Suprapubic skin (tissue), 4 donors: Measurements from ENCODE around the gene TANC1. TPM values are rescaled to one million over a fixed set of nuclear protein-coding genes. Genes with fewer than 3 reads are reported as not detected.

Experiments used
- DNase-seq, 2 donors: peaks; one replicate each; pipeline ENCODE4 v3.0.0-alpha.2; 2019; ENCODE audit warnings: low spot score in 2 of 2
- H3K27ac ChIP-seq: fragments of 200-600 bp; sonication (generic); one replicate; pipeline ENCODE4 v1.5.1; 2019
- H3K27me3 ChIP-seq: fragments of 200-600 bp; sonication (generic); one replicate; pipeline ENCODE4 v1.5.1; 2019
- H3K36me3 ChIP-seq: fragments of 200-600 bp; sonication (generic); one replicate; pipeline ENCODE4 v1.5.1; 2019
- H3K4me1 ChIP-seq: fragments of 200-600 bp; sonication (generic); one replicate; pipeline ENCODE4 v1.5.1; 2019
- H3K4me3 ChIP-seq: fragments of 200-600 bp; sonication (generic); one replicate; pipeline ENCODE4 v1.5.1; 2019; ENCODE audit warnings: mild to moderate bottlenecking
- H3K9me3 ChIP-seq: fragments of 200-600 bp; sonication (generic); one replicate; pipeline ENCODE4 v1.5.1; 2019
- EP300 ChIP-seq: sonication (generic); formaldehyde crosslinking; IDR thresholded peaks from one replicate; pipeline ENCODE4 v1.6.1; 2017; ENCODE audit warnings: antibody characterized with exemption
- POLR2A ChIP-seq, 2 donors: fragments of 450-650 bp; IDR thresholded peaks; one replicate each; pipeline ENCODE4 v1.6.1; 2017; ENCODE audit warnings: antibody characterized with exemption in 2 of 2, mild to moderate bottlenecking in 2 of 2, moderate library complexity in 2 of 2
- POLR2AphosphoS5 ChIP-seq, 3 donors: sonication (generic); formaldehyde crosslinking; IDR thresholded peaks; one replicate each; pipeline ENCODE4 v1.6.1; 2017; ENCODE audit warnings: antibody characterized with exemption in 3 of 3
- whole genome bisulfite sequencing: methylation state at CpG from one replicate; pipeline ENCODE4 v1.1.5; 2018; 5-methylcytosine and 5-hydroxymethylcytosine counted together
- total RNA-seq, 4 donors: library from RNA; depleted of rRNA; stranded (reverse); fragments of >200 nt; gene quantifications; one replicate each; pipeline ENCODE4 v1.1.0, GENCODE V29; 2016
- TF ChIP-seq, protein P1 (sequence below), 2 donors: fragments of 200-600 bp in 1 of 2; fragments of 450-650 bp in 1 of 2; sonication (generic) in 1 of 2; IDR thresholded peaks; one replicate each; pipeline ENCODE4 v1.5.1; 2016 to 2019; ENCODE audit warnings: antibody characterized with exemption in 2 of 2, mild to moderate bottlenecking in 1 of 2, moderate library complexity in 1 of 2

Gene TANC1
- total RNA-seq, 4 donors from 2014 or later: 57.6 to 260 (median 88.3) TPM

DNA sequence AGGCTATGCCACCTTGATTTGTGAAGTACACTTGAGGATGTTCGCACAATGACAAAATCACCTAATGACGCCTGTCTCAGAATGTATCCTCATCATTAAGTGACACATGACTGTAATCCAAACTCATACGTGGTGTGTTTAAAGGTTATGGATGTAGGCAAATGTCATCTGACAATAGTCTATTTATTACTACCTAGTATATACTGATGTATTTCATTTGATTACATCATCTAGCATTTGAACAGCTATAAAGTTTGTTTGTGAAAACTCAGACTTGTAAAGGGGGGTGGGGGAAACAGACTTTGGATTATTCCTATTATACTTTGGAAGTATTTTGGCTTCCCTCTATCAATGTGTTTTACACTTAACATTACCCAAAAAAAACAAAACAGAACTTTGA is 129.9 kb downstream of the TANC1 start:
- no peaks in the 10 kb centered on the region for H3K27me3 ChIP-seq
- H3K9me3 ChIP-seq: no peaks in the 10 kb centered on the region
- TF ChIP-seq, protein P1, sequence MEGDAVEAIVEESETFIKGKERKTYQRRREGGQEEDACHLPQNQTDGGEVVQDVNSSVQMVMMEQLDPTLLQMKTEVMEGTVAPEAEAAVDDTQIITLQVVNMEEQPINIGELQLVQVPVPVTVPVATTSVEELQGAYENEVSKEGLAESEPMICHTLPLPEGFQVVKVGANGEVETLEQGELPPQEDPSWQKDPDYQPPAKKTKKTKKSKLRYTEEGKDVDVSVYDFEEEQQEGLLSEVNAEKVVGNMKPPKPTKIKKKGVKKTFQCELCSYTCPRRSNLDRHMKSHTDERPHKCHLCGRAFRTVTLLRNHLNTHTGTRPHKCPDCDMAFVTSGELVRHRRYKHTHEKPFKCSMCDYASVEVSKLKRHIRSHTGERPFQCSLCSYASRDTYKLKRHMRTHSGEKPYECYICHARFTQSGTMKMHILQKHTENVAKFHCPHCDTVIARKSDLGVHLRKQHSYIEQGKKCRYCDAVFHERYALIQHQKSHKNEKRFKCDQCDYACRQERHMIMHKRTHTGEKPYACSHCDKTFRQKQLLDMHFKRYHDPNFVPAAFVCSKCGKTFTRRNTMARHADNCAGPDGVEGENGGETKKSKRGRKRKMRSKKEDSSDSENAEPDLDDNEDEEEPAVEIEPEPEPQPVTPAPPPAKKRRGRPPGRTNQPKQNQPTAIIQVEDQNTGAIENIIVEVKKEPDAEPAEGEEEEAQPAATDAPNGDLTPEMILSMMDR (IDR thresholded peaks at IDR 0.05): no peak
- no peak for TF ChIP-seq POLR2A (IDR thresholded peaks at IDR 0.05)
- TF ChIP-seq EP300: no peak
- no peak for TF ChIP-seq POLR2AphosphoS5 (IDR thresholded peaks at IDR 0.05)
- no peak overlapping the region for H3K27ac ChIP-seq
- 79% methylated on average over 3 of the region's 3 CpGs for WGBS
- H3K36me3 ChIP-seq: no peaks in the 10 kb centered on the region
- no peak overlapping the region for H3K4me3 ChIP-seq
- DNase-seq: no peak
- H3K4me1 ChIP-seq: peaks cover 26% of the 10 kb centered on the region

DNA sequence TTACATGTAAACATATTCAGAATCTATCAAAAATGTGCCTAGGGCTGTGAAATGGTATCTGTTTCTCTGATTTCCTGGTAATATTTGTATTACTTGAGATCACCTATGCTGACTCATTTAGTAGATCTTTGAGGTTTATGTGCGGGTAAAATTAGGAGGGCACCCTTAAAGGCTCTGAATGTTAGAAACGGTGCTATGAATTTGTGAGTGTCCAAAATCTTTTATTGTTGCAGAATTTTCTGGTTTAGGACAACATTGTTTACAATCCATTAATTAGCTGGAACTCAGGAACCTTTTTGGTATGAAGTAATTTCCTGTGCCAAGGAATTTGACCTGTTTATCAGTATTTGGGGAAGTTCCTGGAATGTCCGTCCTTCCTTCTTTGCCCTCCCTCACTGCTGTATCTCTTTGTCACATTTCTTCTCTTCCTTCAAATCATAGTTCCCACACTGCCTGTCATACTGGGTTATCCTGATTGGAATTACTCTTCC is 130.5 kb downstream of the TANC1 start:
- no peaks in the 10 kb centered on the region for H3K36me3 ChIP-seq
- no peaks in the 10 kb centered on the region for H3K9me3 ChIP-seq
- WGBS: 28% methylated on average over 3 of the region's 3 CpGs
- no peaks in the 10 kb centered on the region for H3K27me3 ChIP-seq
- H3K4me3 ChIP-seq: no peak overlapping the region
- no peak overlapping the region for H3K27ac ChIP-seq
- DNase-seq: no peak
- TF ChIP-seq POLR2A (IDR thresholded peaks at IDR 0.05) (no peak), POLR2AphosphoS5 (IDR thresholded peaks at IDR 0.05) (no peak)
- H3K4me1 ChIP-seq: peaks cover 20% of the 10 kb centered on the region

DNA sequence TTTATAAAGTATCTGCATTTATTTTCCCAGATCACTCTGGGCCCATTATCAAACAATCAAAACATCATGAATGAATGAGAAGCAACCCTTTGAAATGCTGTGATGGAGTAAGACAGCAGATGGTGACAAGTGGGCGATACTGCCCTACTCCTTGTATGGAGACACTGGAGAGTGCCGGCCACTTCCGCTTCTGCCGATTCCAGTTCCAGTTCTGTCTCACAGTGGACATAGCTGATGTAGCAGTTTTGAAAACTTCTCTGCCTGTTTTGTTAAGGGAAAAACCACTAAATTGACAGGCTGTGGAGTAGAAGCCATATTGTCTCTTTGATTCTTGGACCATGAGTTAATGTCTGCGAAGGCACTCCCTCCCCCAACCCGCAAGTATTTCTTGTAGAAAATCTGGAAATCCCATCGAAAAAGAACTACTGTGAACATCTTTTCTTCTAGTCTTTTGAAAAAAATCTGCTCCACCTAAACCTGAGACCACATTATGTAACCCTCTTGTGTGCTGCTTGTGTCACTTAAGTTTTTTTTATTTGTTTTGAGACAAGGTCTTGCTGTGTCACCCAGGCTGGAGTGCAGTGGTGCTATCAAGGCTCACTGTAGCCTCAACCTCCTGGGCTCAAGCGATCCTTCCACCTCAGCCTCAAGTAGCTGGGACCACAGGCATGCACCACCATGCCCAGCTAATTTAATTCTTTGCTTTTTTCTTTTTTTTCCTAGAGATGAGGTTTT is 133.5 kb downstream of the TANC1 start:
- no peaks in the 10 kb centered on the region for H3K27me3 ChIP-seq
- 88% methylated on average over 7 of the region's 8 CpGs for WGBS
- no peaks in the 10 kb centered on the region for H3K9me3 ChIP-seq
- H3K4me1 ChIP-seq: peaks cover 13% of the 10 kb centered on the region
- H3K4me3 ChIP-seq: no peak overlapping the region
- DNase-seq: no peak
- H3K27ac ChIP-seq: no peak overlapping the region
- TF ChIP-seq POLR2A (IDR thresholded peaks at IDR 0.05) (no peak), POLR2AphosphoS5 (IDR thresholded peaks at IDR 0.05) (no peak), EP300 (no peak)
- TF ChIP-seq, protein P1 (IDR thresholded peaks at IDR 0.05): no peak
- no peaks in the 10 kb centered on the region for H3K36me3 ChIP-seq

DNA sequence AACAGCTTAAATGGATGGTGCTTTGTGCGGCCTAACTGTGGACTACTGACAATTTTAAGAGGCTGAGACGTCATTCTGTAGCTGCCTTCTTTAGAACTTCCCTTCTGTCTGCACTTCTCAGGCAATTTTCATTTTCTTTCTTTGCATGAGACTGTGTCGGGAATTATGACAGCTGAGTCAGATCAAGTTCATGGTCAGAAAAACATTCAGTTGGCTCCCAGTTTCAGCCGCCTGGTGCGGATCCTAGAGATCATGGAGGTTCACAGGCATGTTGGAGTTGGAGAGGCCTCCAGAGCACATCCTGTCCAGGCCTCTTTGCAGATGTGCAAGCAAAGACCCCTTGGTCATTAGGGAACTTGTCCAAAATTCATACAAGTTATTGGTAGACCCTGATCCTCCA is 135.0 kb downstream of the TANC1 start:
- WGBS: 92% methylated on average over 2 of the region's 5 CpGs
- H3K27me3 ChIP-seq: no peaks in the 10 kb centered on the region
- H3K4me3 ChIP-seq: no peak overlapping the region
- no peaks in the 10 kb centered on the region for H3K9me3 ChIP-seq
- H3K36me3 ChIP-seq: no peaks in the 10 kb centered on the region
- H3K27ac ChIP-seq: no peak overlapping the region
- TF ChIP-seq POLR2A (IDR thresholded peaks at IDR 0.05) (no peak), EP300 (no peak), POLR2AphosphoS5 (IDR thresholded peaks at IDR 0.05) (no peak)
- TF ChIP-seq, protein P1 (IDR thresholded peaks at IDR 0.05): no peak
- DNase-seq: no peak
- H3K4me1 ChIP-seq: peaks cover 28% of the 10 kb centered on the region

DNA sequence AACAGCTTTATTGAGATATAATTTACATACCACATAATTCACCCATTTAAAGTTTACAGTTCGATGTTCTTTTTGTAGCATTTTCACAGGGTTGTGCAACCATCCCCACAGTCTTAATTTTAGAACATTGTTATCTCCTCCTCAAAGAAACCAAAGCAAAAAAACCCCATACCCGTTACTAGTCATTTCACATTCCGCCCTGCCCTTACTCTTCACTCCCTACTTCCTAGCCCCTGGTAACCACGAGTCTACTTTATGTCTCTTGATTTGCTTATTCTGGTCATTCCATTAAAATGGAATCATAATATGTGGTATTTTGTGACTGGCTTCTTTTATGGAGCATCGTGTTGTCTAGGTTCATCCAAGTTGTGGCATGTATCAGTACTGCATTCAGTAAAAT is 137.7 kb downstream of the TANC1 start:
- 48% methylated on average over 5 of the region's 5 CpGs for WGBS
- Histone ChIP-seq H3K4me3 (no peak overlapping the region), H3K4me1 (peaks cover 50% of the 10 kb centered on the region), H3K9me3 (no peaks in the 10 kb centered on the region), H3K27me3 (no peaks in the 10 kb centered on the region), H3K36me3 (no peaks in the 10 kb centered on the region), H3K27ac (no peak overlapping the region)
- no peak for DNase-seq
- no peak for TF ChIP-seq EP300
- TF ChIP-seq, protein P1 (IDR thresholded peaks at IDR 0.05): no peak
- TF ChIP-seq POLR2AphosphoS5 (IDR thresholded peaks at IDR 0.05): no peak
- TF ChIP-seq POLR2A (IDR thresholded peaks at IDR 0.05): no peak
